ENCODE results near the gene IRS2.

- no peak for TF ChIP-seq RAD21 (IDR thresholded peaks at IDR 0.05; ENCODE audit: low read depth)
- TF ChIP-seq, protein P1, sequence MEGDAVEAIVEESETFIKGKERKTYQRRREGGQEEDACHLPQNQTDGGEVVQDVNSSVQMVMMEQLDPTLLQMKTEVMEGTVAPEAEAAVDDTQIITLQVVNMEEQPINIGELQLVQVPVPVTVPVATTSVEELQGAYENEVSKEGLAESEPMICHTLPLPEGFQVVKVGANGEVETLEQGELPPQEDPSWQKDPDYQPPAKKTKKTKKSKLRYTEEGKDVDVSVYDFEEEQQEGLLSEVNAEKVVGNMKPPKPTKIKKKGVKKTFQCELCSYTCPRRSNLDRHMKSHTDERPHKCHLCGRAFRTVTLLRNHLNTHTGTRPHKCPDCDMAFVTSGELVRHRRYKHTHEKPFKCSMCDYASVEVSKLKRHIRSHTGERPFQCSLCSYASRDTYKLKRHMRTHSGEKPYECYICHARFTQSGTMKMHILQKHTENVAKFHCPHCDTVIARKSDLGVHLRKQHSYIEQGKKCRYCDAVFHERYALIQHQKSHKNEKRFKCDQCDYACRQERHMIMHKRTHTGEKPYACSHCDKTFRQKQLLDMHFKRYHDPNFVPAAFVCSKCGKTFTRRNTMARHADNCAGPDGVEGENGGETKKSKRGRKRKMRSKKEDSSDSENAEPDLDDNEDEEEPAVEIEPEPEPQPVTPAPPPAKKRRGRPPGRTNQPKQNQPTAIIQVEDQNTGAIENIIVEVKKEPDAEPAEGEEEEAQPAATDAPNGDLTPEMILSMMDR (IDR thresholded peaks at IDR 0.05 in 2 of 3, conservative IDR thresholded peaks at IDR 0.05 in 1 of 3; ENCODE audit: borderline replicate concordance in 1 of 3, insufficient read depth in 1 of 3, low read depth in 2 of 3, low read length in 2 of 3): no peak
- TF ChIP-seq POLR2A (IDR thresholded peaks at IDR 0.05; ENCODE audit: borderline replicate concordance, extremely low read depth, insufficient read depth, insufficient read length): no peak
- TF ChIP-seq SRF (IDR thresholded peaks at IDR 0.05; ENCODE audit: low read depth): no peak
- TF ChIP-seq EZH2 (IDR thresholded peaks at IDR 0.05): no peak
- no peak for TF ChIP-seq ELF1 (IDR thresholded peaks at IDR 0.05; ENCODE audit: borderline replicate concordance, low read depth)
- no peak for TF ChIP-seq YY1 (IDR thresholded peaks at IDR 0.05; ENCODE audit: extremely low read depth, insufficient replicate concordance, low read depth, low read length)
- no peak for TF ChIP-seq POLR2AphosphoS5 (IDR thresholded peaks at IDR 0.05; ENCODE audit: low read depth, low read length)
- no peak for TF ChIP-seq CEBPB (IDR thresholded peaks at IDR 0.05; ENCODE audit: low read depth)
- TF ChIP-seq, protein P2, sequence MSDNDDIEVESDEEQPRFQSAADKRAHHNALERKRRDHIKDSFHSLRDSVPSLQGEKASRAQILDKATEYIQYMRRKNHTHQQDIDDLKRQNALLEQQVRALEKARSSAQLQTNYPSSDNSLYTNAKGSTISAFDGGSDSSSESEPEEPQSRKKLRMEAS (IDR thresholded peaks at IDR 0.05): 0 out of 2 replicates have a peak, but pooled peaks have one; percentile 28
- TF ChIP-seq SP1 (IDR thresholded peaks at IDR 0.05; ENCODE audit: low read depth): no peak
- TF ChIP-seq ZNF274 (IDR thresholded peaks at IDR 0.05; ENCODE audit: low read depth, low read length): no peak
- no peak for TF ChIP-seq TCF7L2 (IDR thresholded peaks at IDR 0.05; ENCODE audit: borderline replicate concordance, extremely low read depth, insufficient read depth, insufficient read length)
- no peak for TF ChIP-seq REST (IDR thresholded peaks at IDR 0.05; ENCODE audit: low read depth)
Measured at GRCh38 chr13:109715902-109716301, 70.5 kb downstream of the IRS2 start.
